Stomach (tissue), 9 donors: ENCODE results near the gene GABARAP. TPM values are rescaled to one million over a fixed set of nuclear protein-coding genes. Genes with fewer than 3 reads are reported as not detected.

Experiments
- DNase-seq, 2 donors: peaks; one replicate each; pipeline versions ENCODE4 v3.0.0 to v3.0.0-alpha.2; 2013 to 2019
- H3K27ac ChIP-seq, 5 donors: fragments of 200-600 bp in 4 of 5; sonication (generic) in 4 of 5; one replicate each; pipeline ENCODE4 v1.5.1; 2013 to 2019; ENCODE audit warnings: mild to moderate bottlenecking in 1 of 5, moderate library complexity in 1 of 5
- H3K27me3 ChIP-seq, 3 donors: fragments of 200-600 bp; sonication (generic); one replicate each; pipeline ENCODE4 v1.5.1; 2017 to 2019; ENCODE audit warnings: mixed run types in 1 of 3
- H3K36me3 ChIP-seq, 4 donors: fragments of 200-600 bp; sonication (generic); 1 replicate in 3 of 4; 2 replicates in 1 of 4; pipeline ENCODE4 v1.5.1; 2016 to 2019
- H3K4me1 ChIP-seq, 4 donors: fragments of 200-600 bp; sonication (generic); one replicate each; pipeline ENCODE4 v1.5.1; 2016 to 2019
- H3K4me3 ChIP-seq, 4 donors: fragments of 200-600 bp; sonication (generic) in 3 of 4; one replicate each; pipeline ENCODE4 v1.5.1; 2016 to 2019; ENCODE audit warnings: mild to moderate bottlenecking in 1 of 4
- H3K9me3 ChIP-seq, 4 donors: fragments of 200-600 bp; sonication (generic); one replicate each; pipeline ENCODE4 v1.5.1; 2016 to 2019
- EP300 ChIP-seq: sonication (generic); formaldehyde crosslinking; IDR thresholded peaks from one replicate; pipeline ENCODE4 v1.6.1; 2017; ENCODE audit warnings: antibody characterized with exemption
- POLR2A ChIP-seq, 4 donors: fragments of 450-650 bp; IDR thresholded peaks; one replicate each; pipeline ENCODE4 v1.6.1; 2016; ENCODE audit warnings: antibody characterized with exemption in 4 of 4, control low read depth in 2 of 4, mild to moderate bottlenecking in 1 of 4, moderate library complexity in 1 of 4
- POLR2AphosphoS5 ChIP-seq, 3 donors: sonication (generic); formaldehyde crosslinking; IDR thresholded peaks; one replicate each; pipeline ENCODE4 v1.6.1; 2016; ENCODE audit warnings: antibody characterized with exemption in 3 of 3
- WGBS, 5 donors: extraction: QIAGEN DNeasy Blood & Tissue Kit in 3 of 5; methylation state at CpG; one replicate each; pipeline versions ENCODE4 v1.1.5 to v1.1.7; 2013 to 2018; 5-methylcytosine and 5-hydroxymethylcytosine counted together
- intact Hi-C: fragments of 100-400 bp; cut with DNase I; formaldehyde crosslinking; loops from one replicate; pipeline ENCODE4 v1.15.1; 2023; ENCODE audit warnings: low total_unique reads
- polyA plus RNA-seq, 3 donors: library from polyadenylated mRNA; stranded (reverse); fragments of 200-250 nt; gene quantifications; one replicate each; pipeline ENCODE4 v1.2.3, GENCODE V29; 2013
- total RNA-seq, 5 donors: library from RNA; depleted of rRNA; stranded (reverse); fragments of >200 nt; gene quantifications; one replicate each; pipeline versions ENCODE4 v1.1.0 to v1.2.3, GENCODE V29; 2014 to 2016
- TF ChIP-seq, protein P1 (sequence below), 7 experiments: fragments of 450-650 bp in 4 of 7; fragments of 200-600 bp in 3 of 7; sonication (generic) in 3 of 7; IDR thresholded peaks; one replicate each; pipeline ENCODE4 v1.5.1; 2016 to 2019; ENCODE audit warnings: antibody characterized with exemption in 7 of 7, control low read depth in 2 of 7, mild to moderate bottlenecking in 1 of 7
- donor health status: healthy with polysubstance abuse.
- donor health status: Bipolar disorder and iron deficiency.
- donor health status: healthy.

The GABARAP gene
- total and polyA plus RNA-seq, 8 donors = 111 to 1,252 (median 404) TPM

DNA sequence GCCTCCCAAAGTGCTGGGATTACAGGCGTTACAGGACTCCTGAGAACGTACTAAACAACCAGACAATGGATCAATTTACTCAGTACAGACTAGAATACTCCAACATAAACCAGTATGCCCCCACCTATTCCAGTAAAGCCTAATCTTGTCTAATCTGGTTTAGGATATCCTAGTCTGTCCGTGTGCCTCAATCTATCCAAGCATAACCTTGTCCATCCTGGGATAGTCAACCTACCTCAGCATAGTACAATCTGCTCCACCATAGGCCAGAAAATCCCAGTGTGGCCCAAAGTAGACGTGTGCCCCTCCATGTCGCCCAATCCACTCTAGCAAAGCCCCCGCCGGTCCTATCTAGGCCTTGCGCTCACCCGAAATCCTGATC lies 8.6 kb downstream of the GABARAP start:
- Histone ChIP-seq H3K4me3 (peak overlapping the region; percentile 63 to 99 (median 89)), H3K27ac (peak overlapping the region; percentile 76 to 94 (median 91)), H3K4me1 (peaks cover 37 to 64% (median 57%) of the 10 kb centered on the region in 4 donors), H3K9me3 (no peaks in the 10 kb centered on the region), H3K36me3 (peaks cover 33 to 43% (median 40%) of the 10 kb centered on the region in 4 donors), H3K27me3 (no peaks in the 10 kb centered on the region)
- intact Hi-C loops = no loop called here
- DNase-seq = no peak
- TF ChIP-seq, protein P1, sequence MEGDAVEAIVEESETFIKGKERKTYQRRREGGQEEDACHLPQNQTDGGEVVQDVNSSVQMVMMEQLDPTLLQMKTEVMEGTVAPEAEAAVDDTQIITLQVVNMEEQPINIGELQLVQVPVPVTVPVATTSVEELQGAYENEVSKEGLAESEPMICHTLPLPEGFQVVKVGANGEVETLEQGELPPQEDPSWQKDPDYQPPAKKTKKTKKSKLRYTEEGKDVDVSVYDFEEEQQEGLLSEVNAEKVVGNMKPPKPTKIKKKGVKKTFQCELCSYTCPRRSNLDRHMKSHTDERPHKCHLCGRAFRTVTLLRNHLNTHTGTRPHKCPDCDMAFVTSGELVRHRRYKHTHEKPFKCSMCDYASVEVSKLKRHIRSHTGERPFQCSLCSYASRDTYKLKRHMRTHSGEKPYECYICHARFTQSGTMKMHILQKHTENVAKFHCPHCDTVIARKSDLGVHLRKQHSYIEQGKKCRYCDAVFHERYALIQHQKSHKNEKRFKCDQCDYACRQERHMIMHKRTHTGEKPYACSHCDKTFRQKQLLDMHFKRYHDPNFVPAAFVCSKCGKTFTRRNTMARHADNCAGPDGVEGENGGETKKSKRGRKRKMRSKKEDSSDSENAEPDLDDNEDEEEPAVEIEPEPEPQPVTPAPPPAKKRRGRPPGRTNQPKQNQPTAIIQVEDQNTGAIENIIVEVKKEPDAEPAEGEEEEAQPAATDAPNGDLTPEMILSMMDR (IDR thresholded peaks at IDR 0.05) = no peak
- TF ChIP-seq POLR2A (IDR thresholded peaks at IDR 0.05) = no peak
- no peak for TF ChIP-seq EP300
- no peak for TF ChIP-seq POLR2AphosphoS5 (IDR thresholded peaks at IDR 0.05)
- 1 to 3% (median 2%) methylated on average over 9 of the region's 9 CpGs for WGBS, 5 donors

DNA sequence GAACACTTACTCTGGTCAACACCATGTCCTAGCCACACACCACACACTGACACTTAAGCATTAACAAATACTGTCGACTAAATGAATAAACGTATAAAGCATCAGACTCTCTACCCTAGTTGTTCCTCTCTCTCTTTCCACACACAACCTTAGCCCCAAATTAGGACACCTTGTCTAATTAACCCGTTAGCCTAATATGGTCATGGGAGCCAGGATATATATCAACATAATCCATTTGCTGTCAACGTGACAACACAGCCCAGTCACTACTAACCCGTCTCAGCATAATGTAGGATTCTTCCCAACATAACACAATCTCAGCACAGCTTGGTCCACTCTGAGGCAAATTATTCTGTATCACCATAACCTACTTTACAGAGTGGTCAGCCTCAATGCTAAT lies 10.1 kb downstream of the GABARAP start:
- Histone ChIP-seq H3K9me3 (no peaks in the 10 kb centered on the region), H3K4me1 (peaks cover 32 to 58% (median 50%) of the 10 kb centered on the region in 4 donors), H3K27me3 (no peaks in the 10 kb centered on the region), H3K4me3 (peak overlapping the region in 1 of 4 donors; percentile 99), H3K27ac (no peak overlapping the region), H3K36me3 (peaks cover 42 to 58% (median 55%) of the 10 kb centered on the region in 4 donors)
- intact Hi-C loops = no loop called here
- TF ChIP-seq, protein P1 (IDR thresholded peaks at IDR 0.05) = no peak
- 71 to 87% (median 78%) methylated on average over 5 of the region's 5 CpGs for WGBS, 5 donors
- DNase-seq = no peak

DNA sequence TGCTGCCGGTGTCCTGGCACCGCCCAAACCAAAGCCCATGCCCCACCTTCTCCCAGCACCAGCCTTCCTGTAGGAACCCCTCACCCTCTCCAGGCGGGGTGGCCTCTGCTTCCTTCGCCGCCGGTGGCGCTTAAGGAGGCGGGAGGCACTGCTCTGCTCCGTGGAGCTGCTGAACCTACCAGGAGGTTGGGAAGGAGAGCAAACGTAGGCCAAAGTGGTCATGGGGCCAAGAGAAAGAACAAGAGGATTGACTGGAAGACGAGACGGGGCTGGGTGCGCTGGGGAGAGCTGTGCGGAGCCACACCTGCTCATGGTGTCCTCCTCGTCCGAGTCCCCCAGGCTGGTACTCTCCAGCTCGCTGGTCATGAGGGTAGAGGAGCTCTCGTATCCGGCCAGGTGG lies 12.7 kb downstream of the GABARAP start:
- no peak for DNase-seq
- H3K27ac ChIP-seq = no peak overlapping the region
- H3K27me3 ChIP-seq = no peaks in the 10 kb centered on the region
- TF ChIP-seq POLR2A (IDR thresholded peaks at IDR 0.05) (no peak), POLR2AphosphoS5 (IDR thresholded peaks at IDR 0.05) (no peak), EP300 (no peak)
- TF ChIP-seq, protein P1 (IDR thresholded peaks at IDR 0.05) = no peak
- H3K4me1 ChIP-seq = peaks cover 18 to 43% (median 30%) of the 10 kb centered on the region in 4 donors
- intact Hi-C loops = no loop called here
- H3K4me3 ChIP-seq = no peak overlapping the region
- no peaks in the 10 kb centered on the region for H3K9me3 ChIP-seq
- H3K36me3 ChIP-seq = peaks cover 53 to 62% (median 62%) of the 10 kb centered on the region in 4 donors
- WGBS, 5 donors = 92 to 97% (median 96%) methylated on average over 16 to 19 of the region's 19 CpGs

DNA sequence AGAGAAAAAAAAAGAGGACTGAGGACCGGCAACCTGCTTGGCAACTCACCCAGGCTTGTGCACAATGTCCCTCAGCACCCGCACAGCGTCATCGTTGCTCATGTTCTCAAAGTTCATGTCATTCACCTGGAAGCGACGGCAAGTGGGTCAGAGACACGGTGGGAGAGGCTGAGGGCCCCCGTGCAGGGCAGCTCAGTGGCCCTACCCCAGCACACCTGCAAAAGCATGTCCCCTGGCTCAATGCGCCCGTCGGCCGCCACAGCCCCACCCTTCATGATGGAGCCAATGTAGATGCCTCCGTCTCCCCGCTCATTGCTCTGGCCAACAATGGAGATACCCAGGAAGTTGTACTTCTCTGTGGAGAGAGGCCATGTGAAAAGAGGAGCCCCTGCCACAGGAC lies 13.3 kb downstream of the GABARAP start:
- DNase-seq = no peak
- H3K27me3 ChIP-seq = no peaks in the 10 kb centered on the region
- TF ChIP-seq, protein P1 (IDR thresholded peaks at IDR 0.05) = no peak
- TF ChIP-seq POLR2AphosphoS5 (IDR thresholded peaks at IDR 0.05) (no peak), EP300 (no peak), POLR2A (IDR thresholded peaks at IDR 0.05) (no peak)
- H3K27ac ChIP-seq = no peak overlapping the region
- peaks cover 18 to 48% (median 29%) of the 10 kb centered on the region in 4 donors for H3K4me1 ChIP-seq
- peaks cover 58 to 68% (median 68%) of the 10 kb centered on the region in 4 donors for H3K36me3 ChIP-seq
- intact Hi-C loops = no loop called here
- WGBS, 5 donors = 87 to 92% (median 88%) methylated on average over 10 to 14 of the region's 14 CpGs
- no peaks in the 10 kb centered on the region for H3K9me3 ChIP-seq
- H3K4me3 ChIP-seq = no peak overlapping the region
